GM23338 (cell line): ENCODE results near the gene TNFRSF6B. TPM values are rescaled to one million over a fixed set of nuclear protein-coding genes. Genes with fewer than 3 reads are reported as not detected.

Source experiments
- ATAC-seq: fragments of 200-7000 bp; cut with Tn5 transposase; 3 replicates; pipeline ENCODE4 v1.9.1; 2020
- DNase-seq: peaks from one replicate; pipeline ENCODE4 v3.0.0-alpha.2; 2015; ENCODE audit warnings: low spot score
- H2AFZ ChIP-seq: fragments of 200-600 bp; sonication (generic); 2 replicates; pipeline ENCODE4 v1.8.0; 2016; ENCODE audit warnings: antibody characterized with exemption, mild to moderate bottlenecking, moderate library complexity
- H3F3A ChIP-seq: fragments of 200-600 bp; sonication (generic); replicated peaks from 2 replicates; pipeline ENCODE4 v1.8.0; 2017; ENCODE audit warnings: antibody characterized with exemption, mixed run types, low read depth
- H3K27ac ChIP-seq: fragments of 200-600 bp; sonication (generic); 2 replicates; pipeline ENCODE4 v1.6.1; 2016; ENCODE audit warnings: low read depth
- H3K27me3 ChIP-seq: fragments of 200-600 bp; sonication (generic); 2 replicates; pipeline ENCODE4 v1.8.0; 2016; ENCODE audit warnings: mild to moderate bottlenecking, mixed run types, moderate library complexity; ENCODE audit not compliant: insufficient read depth
- H3K36me3 ChIP-seq: fragments of 200-600 bp; sonication (generic); 2 replicates; pipeline ENCODE4 v1.8.0; 2016; ENCODE audit warnings: mild to moderate bottlenecking; ENCODE audit not compliant: insufficient read depth
- H3K4me1 ChIP-seq: fragments of 200-600 bp; sonication (generic); 2 replicates; pipeline ENCODE4 v1.8.0; 2016; ENCODE audit warnings: mild to moderate bottlenecking, moderate library complexity; ENCODE audit not compliant: insufficient read depth
- H3K4me2 ChIP-seq: fragments of 200-600 bp; sonication (generic); 2 replicates; pipeline ENCODE4 v1.7.1; 2017; ENCODE audit warnings: mixed run types
- H3K4me3 ChIP-seq: fragments of 200-600 bp; sonication (generic); 2 replicates; pipeline ENCODE4 v1.6.1; 2016; ENCODE audit warnings: mixed run types
- H3K79me2 ChIP-seq: fragments of 200-600 bp; sonication (generic); replicated peaks from 2 replicates; pipeline ENCODE4 v1.8.0; 2017; ENCODE audit warnings: mild to moderate bottlenecking; ENCODE audit not compliant: insufficient read depth
- H3K9me2 ChIP-seq: fragments of 200-600 bp; sonication (generic); 2 replicates; pipeline ENCODE4 v1.8.0; 2017; ENCODE audit not compliant: insufficient read depth
- H4K20me1 ChIP-seq: fragments of 200-600 bp; sonication (generic); replicated peaks from 2 replicates; pipeline ENCODE4 v1.8.0; 2017; ENCODE audit warnings: mild to moderate bottlenecking; ENCODE audit not compliant: insufficient read depth
- H3K27ac Mint-ChIP-seq: 2 replicates; pipeline ENCODE4 v1.8.0; 2020; ENCODE audit warnings: inconsistent platforms, mild to moderate bottlenecking, moderate library complexity, mixed read lengths
- H3K27me3 Mint-ChIP-seq: 3 replicates; pipeline ENCODE4 v1.8.0; 2022; ENCODE audit warnings: low read depth, mild to moderate bottlenecking, moderate library complexity, mixed read lengths, inconsistent platforms; ENCODE audit not compliant: insufficient read depth, poor library complexity
- H3K36me3 Mint-ChIP-seq: 3 replicates; pipeline ENCODE4 v1.8.0; 2021; ENCODE audit warnings: low read depth, mild to moderate bottlenecking, inconsistent platforms, moderate library complexity, mixed read lengths
- H3K4me1 Mint-ChIP-seq: 3 replicates; pipeline ENCODE4 v1.8.0; 2020; ENCODE audit warnings: mild to moderate bottlenecking, inconsistent platforms, mixed read lengths
- H3K4me3 Mint-ChIP-seq: 3 replicates; pipeline ENCODE4 v1.8.0; 2021; ENCODE audit warnings: moderate library complexity, mild to moderate bottlenecking, inconsistent platforms, mixed read lengths
- H3K9me3 Mint-ChIP-seq: 3 replicates; pipeline ENCODE4 v1.8.0; 2020; ENCODE audit warnings: moderate library complexity, mild to moderate bottlenecking, inconsistent platforms, mixed read lengths
- CREB1 ChIP-seq: fragments of 250-450 bp; sonication (Bioruptor Pico); IDR thresholded peaks from 2 replicates; pipeline ENCODE4 v1.5.0; 2020; ENCODE audit warnings: low read depth, mild to moderate bottlenecking, moderate library complexity
- EZH2 ChIP-seq: fragments of 200-600 bp; sonication (generic); IDR thresholded peaks from one replicate; pipeline ENCODE4 v1.8.0; 2017; ENCODE audit warnings: antibody characterized with exemption, mild to moderate bottlenecking, low read depth; ENCODE audit not compliant: unreplicated experiment
- EZH2phosphoT487 ChIP-seq: fragments of 200-600 bp; sonication (generic); IDR thresholded peaks from one replicate; pipeline ENCODE4 v1.8.1; 2018; ENCODE audit warnings: antibody characterized with exemption; ENCODE audit not compliant: unreplicated experiment
- JUNB ChIP-seq: IDR thresholded peaks from one replicate; pipeline ENCODE4 v1.6.1; 2016; ENCODE audit warnings: antibody characterized with exemption; ENCODE audit not compliant: unreplicated experiment
- NANOG ChIP-seq: IDR thresholded peaks from 2 replicates; pipeline ENCODE4 v1.6.1; 2016; ENCODE audit warnings: antibody characterized with exemption, borderline replicate concordance
- STAT1 ChIP-seq: IDR thresholded peaks from one replicate; pipeline ENCODE4 v1.6.1; 2016; ENCODE audit warnings: antibody characterized with exemption; ENCODE audit not compliant: unreplicated experiment
- ZNF114 ChIP-seq: fragments of 250-450 bp; sonication (Bioruptor Pico); IDR thresholded peaks from 2 replicates; pipeline ENCODE4 v1.5.0; 2020; ENCODE audit warnings: mild to moderate bottlenecking, moderate library complexity
- ZNF331 ChIP-seq: fragments of 250-450 bp; sonication (Bioruptor Pico); IDR thresholded peaks from 2 replicates; pipeline ENCODE4 v1.5.0; 2020; ENCODE audit warnings: low read depth, mild to moderate bottlenecking, moderate library complexity
- ZNF462 ChIP-seq: fragments of 250-450 bp; sonication (Bioruptor Pico); IDR thresholded peaks from 2 replicates; pipeline ENCODE4 v1.5.0; 2020; ENCODE audit warnings: mild to moderate bottlenecking, moderate library complexity
- polyA plus RNA-seq: library from polyadenylated mRNA; unstranded; fragments of >200 nt; fragmentation: Nextera tagmentation; extraction: Ambion mirVana; gene quantifications from 2 replicates; pipeline ENCODE4 v1.2.1, GENCODE V29; 2016
- total RNA-seq: library from RNA; depleted of rRNA; stranded (reverse); fragments of >200 nt; shearing (Covaris generic); gene quantifications from 2 replicates; pipeline ENCODE4 v1.2.3, GENCODE V29; 2014
- TF ChIP-seq, protein P1 (sequence below): IDR thresholded peaks from one replicate; pipeline ENCODE4 v1.6.1; 2018; ENCODE audit warnings: antibody characterized with exemption; ENCODE audit not compliant: unreplicated experiment

TNFRSF6B gene
- total and polyA plus RNA-seq, 2 experiments from 2014 or later, result 0.28 TPM; not detected in 1

DNA sequence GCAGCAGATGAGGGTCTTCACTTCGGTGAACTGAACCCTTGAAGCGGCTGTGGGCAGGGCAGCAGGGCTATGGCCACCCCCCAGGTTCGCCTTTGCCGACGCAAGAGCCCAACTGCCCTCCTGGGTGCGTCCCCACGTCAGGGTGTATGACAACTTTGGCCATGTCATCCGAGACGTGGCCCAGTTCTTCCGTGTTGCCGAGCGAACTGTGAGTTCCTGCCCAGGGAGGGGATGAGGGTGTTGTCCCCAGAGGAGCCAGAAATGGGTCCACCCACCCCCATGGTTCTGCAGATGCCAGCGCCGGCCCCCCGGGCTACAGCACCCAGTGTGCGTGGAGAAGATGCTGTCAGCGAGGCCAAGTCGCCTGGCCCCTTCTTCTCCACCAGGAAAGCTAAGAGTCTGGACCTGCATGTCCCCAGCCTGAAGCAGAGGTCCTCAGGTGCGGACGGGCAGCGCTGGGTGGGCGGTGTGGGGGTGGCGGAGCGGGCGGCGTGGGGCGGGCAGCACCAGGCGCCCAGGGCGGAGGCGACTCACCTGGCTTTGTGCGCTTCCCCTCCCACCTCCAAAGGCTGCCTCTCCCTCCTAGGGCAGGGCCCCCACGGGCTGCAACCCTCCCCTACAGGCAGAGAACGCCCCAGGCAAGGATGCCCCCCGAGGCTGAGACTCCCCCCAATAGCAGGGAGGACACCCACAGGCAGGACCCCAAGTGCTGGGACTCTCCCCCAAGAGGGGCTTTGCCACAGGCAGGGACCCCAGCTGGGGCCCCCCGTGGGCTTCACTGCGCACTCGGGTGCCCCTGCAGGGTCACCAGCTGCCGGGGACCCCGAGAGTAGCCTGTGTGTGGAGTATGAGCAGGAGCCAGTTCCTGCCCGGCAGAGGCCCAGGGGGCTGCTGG is 6.2 kb upstream of the TNFRSF6B start (continued):
- TF ChIP-seq, protein P1, sequence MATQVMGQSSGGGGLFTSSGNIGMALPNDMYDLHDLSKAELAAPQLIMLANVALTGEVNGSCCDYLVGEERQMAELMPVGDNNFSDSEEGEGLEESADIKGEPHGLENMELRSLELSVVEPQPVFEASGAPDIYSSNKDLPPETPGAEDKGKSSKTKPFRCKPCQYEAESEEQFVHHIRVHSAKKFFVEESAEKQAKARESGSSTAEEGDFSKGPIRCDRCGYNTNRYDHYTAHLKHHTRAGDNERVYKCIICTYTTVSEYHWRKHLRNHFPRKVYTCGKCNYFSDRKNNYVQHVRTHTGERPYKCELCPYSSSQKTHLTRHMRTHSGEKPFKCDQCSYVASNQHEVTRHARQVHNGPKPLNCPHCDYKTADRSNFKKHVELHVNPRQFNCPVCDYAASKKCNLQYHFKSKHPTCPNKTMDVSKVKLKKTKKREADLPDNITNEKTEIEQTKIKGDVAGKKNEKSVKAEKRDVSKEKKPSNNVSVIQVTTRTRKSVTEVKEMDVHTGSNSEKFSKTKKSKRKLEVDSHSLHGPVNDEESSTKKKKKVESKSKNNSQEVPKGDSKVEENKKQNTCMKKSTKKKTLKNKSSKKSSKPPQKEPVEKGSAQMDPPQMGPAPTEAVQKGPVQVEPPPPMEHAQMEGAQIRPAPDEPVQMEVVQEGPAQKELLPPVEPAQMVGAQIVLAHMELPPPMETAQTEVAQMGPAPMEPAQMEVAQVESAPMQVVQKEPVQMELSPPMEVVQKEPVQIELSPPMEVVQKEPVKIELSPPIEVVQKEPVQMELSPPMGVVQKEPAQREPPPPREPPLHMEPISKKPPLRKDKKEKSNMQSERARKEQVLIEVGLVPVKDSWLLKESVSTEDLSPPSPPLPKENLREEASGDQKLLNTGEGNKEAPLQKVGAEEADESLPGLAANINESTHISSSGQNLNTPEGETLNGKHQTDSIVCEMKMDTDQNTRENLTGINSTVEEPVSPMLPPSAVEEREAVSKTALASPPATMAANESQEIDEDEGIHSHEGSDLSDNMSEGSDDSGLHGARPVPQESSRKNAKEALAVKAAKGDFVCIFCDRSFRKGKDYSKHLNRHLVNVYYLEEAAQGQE, result no peak

DNA sequence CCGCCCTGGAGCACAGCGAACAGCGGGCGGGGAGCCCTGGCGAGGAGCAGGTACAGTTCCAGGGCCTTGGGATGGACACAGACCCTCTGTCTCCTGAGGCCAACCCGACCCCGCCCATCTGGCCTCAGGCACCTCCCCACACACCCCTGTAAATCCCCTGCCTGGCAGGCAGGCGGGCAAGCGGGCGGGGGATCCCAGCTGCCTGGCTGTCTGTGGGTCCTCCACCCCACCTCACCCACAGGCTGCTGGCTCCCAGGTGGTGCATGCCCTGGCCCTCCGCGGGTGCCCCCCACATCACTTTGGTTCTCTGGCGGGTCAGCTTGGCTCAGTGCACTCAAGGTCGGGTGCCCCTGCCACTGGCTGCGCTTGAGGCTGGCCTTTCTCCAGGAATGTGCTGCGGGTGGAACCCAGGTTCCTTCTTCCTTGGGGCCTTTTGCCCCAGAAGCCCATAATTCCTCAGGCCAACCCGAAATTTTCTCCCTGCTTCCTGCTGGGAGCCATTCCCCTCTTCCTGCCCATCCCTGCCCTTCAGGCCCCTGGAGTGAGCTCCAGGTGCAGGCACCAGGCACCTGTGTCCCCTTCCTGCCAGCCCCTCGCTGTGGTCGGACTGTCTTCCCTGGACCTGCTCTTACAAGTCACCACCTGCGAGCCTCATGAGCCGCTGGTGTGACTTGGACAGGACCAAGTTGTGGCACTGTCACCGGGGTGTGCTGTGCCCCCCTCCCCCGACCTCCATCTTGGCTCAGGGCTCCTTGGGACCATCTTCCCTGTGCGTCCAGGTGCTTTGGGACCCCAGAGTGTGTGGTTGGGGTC is 5.3 kb upstream of the TNFRSF6B start:
- Histone ChIP-seq H3K27ac (no peak overlapping the region), H3K9me2 (no peaks in the 10 kb centered on the region), H3K4me2 (no peak overlapping the region), H4K20me1 (no peaks in the 10 kb centered on the region), H3K4me3 (no peak overlapping the region), H3K27me3 (no peaks in the 10 kb centered on the region), H3K4me1 (no peaks in the 10 kb centered on the region), H2AFZ (no peak overlapping the region), H3F3A (no peaks in the 10 kb centered on the region), H3K79me2 (no peaks in the 10 kb centered on the region), H3K36me3 (no peaks in the 10 kb centered on the region)
- Mint-ChIP-seq H3K4me3 (no peak overlapping the region), H3K36me3 (peaks cover 25% of the 10 kb centered on the region), H3K27ac (no peak overlapping the region), H3K4me1 (no peaks in the 10 kb centered on the region; the same call in 2 of the 3 replicates), H3K9me3 (peaks cover 14% of the 10 kb centered on the region; the same call in 2 of the 3 replicates), H3K27me3 (peaks cover 24% of the 10 kb centered on the region)
- DNase-seq (no peak), ATAC-seq (no peak)
- no peak for TF ChIP-seq ZNF331
- no peak for TF ChIP-seq EZH2phosphoT487
- no peak for TF ChIP-seq CREB1 (CRISPR knock-in tag)
- no peak for TF ChIP-seq NANOG
- no peak for TF ChIP-seq ZNF462 (CRISPR knock-in tag)
- no peak for TF ChIP-seq EZH2
- no peak for TF ChIP-seq ZNF114 (CRISPR knock-in tag)
- TF ChIP-seq JUNB, result no peak
- no peak for TF ChIP-seq STAT1
